Brain microvascular endothelial cell (primary cell): ENCODE data around the gene GARNL3.
A peak's percentile ranks its signal among the peaks of the same experiment; 100 is the strongest.

Experiments
- DNase-seq: peaks from one replicate; pipeline ENCODE4 v3.0.0-alpha.2; 2020
- H3K27ac ChIP-seq: fragments of 250-450 bp; sonication (Bioruptor Pico); 2 replicates; pipeline ENCODE4 v1.5.1; 2020; ENCODE audit warnings: mild to moderate bottlenecking, moderate library complexity
- H3K27me3 ChIP-seq: fragments of 250-450 bp; sonication (Bioruptor Pico); replicated peaks from 2 replicates; pipeline ENCODE4 v1.5.1; 2020; ENCODE audit warnings: mild to moderate bottlenecking
- H3K36me3 ChIP-seq: fragments of 250-450 bp; sonication (Bioruptor Pico); replicated peaks from 2 replicates; pipeline ENCODE4 v1.5.1; 2020; ENCODE audit warnings: mild to moderate bottlenecking
- H3K4me3 ChIP-seq: 2 replicates; pipeline ENCODE4 v1.5.1; 2011; ENCODE audit warnings: low read depth, mild to moderate bottlenecking, control low read depth, low read length, moderate library complexity
- CTCF ChIP-seq: IDR thresholded peaks from 2 replicates; pipeline ENCODE4 v1.5.1; 2011; ENCODE audit warnings: low read depth, mild to moderate bottlenecking, moderate library complexity, low read length, control low read depth, inconsistent platforms; ENCODE audit errors: missing control alignments
- in situ Hi-C: cut with HindIII; loops from 2 replicates; pipeline ENCODE4 v1.10.0; 2017; ENCODE audit warnings: low sequenced_read_pairs, low pct_ligation_motif_present

The GARNL3 gene

GRCh38 chr9:127346584-127346983 is 82.0 kb downstream of the GARNL3 start:
- no peak for DNase-seq
- Histone ChIP-seq H3K4me3 (no peak overlapping the region), H3K27me3 (no peaks in the 10 kb centered on the region), H3K36me3 (no peaks in the 10 kb centered on the region), H3K27ac (no peak overlapping the region)
- peak; percentile 63 for TF ChIP-seq CTCF
- in situ Hi-C loops = no loop called here

- in situ Hi-C loops = no loop called here
- DNase-seq = peak; percentile 55
Measured at GRCh38 chr9:127347831-127348776, 83.5 kb downstream of the GARNL3 start.

GRCh38 chr9:127349483-127350113 is 85.0 kb downstream of the GARNL3 start:
- H3K4me3 ChIP-seq = no peak overlapping the region
- DNase-seq = no peak
- H3K36me3 ChIP-seq = no peaks in the 10 kb centered on the region
- no peak for TF ChIP-seq CTCF
- no peak overlapping the region for H3K27ac ChIP-seq
- H3K27me3 ChIP-seq = no peaks in the 10 kb centered on the region
- in situ Hi-C loops = no loop called here

More at GRCh38 chr9:127347831-127348776, 83.5 kb downstream of the GARNL3 start:
- Histone ChIP-seq H3K27me3 (no peaks in the 10 kb centered on the region), H3K27ac (no peak overlapping the region), H3K4me3 (no peak overlapping the region), H3K36me3 (no peaks in the 10 kb centered on the region)
- TF ChIP-seq CTCF = peak; percentile 78

- Histone ChIP-seq H3K27me3 (no peaks in the 10 kb centered on the region), H3K4me3 (no peak overlapping the region), H3K36me3 (no peaks in the 10 kb centered on the region), H3K27ac (no peak overlapping the region)
- no peak for DNase-seq
- in situ Hi-C loops = no loop called here
- no peak for TF ChIP-seq CTCF
Measured at GRCh38 chr9:127351182-127352166, 86.9 kb downstream of the GARNL3 start.

GRCh38 chr9:127353882-127354281 is 89.3 kb downstream of the GARNL3 start:
- no peak overlapping the region for H3K4me3 ChIP-seq
- TF ChIP-seq CTCF = no peak
- no peak for DNase-seq
- H3K27ac ChIP-seq = no peak overlapping the region
- H3K36me3 ChIP-seq = no peaks in the 10 kb centered on the region
- no peaks in the 10 kb centered on the region for H3K27me3 ChIP-seq
- in situ Hi-C loops = no loop called here
